Loucy (cell line): ENCODE results near the gene PRR36.

Experiments used
- CTCF ChIP-seq: fragments of 200-600 bp; sonication (generic); conservative IDR thresholded peaks from 2 replicates; pipeline ENCODE4 v1.5.1; 2014; ENCODE audit warnings: mild to moderate bottlenecking, antibody characterized with exemption, low read length
- EZH2phosphoT487 ChIP-seq: fragments of 200-600 bp; IDR thresholded peaks from 2 replicates; pipeline ENCODE4 v1.6.1; 2018; ENCODE audit warnings: antibody characterized with exemption, mild to moderate bottlenecking, moderate library complexity, borderline replicate concordance

GRCh38 chr19:7885818-7886217, 11.6 kb upstream of the PRR36 start:
- no peak for TF ChIP-seq EZH2phosphoT487
- TF ChIP-seq CTCF: no peak
